HEK293T (cell line): ENCODE data around the gene TUBB1.

Source experiments
- BHLHE40 ChIP-seq: fragments of 450-650 bp; IDR thresholded peaks from 2 replicates; pipeline ENCODE4 v1.6.1; 2016; ENCODE audit warnings: mild to moderate bottlenecking, moderate library complexity, borderline replicate concordance
- CTBP1 ChIP-seq: fragments of 450-650 bp; IDR thresholded peaks from 2 replicates; pipeline ENCODE4 v1.6.1; 2016; ENCODE audit warnings: borderline replicate concordance
- FOXM1 ChIP-seq: fragments of 450-650 bp; IDR thresholded peaks from 2 replicates; pipeline ENCODE4 v1.6.1; 2017; ENCODE audit warnings: mild to moderate bottlenecking, borderline replicate concordance
- HDGF ChIP-seq: fragments of 450-650 bp; IDR thresholded peaks from 2 replicates; pipeline ENCODE4 v1.6.1; 2017; ENCODE audit warnings: antibody characterized with exemption, borderline replicate concordance
- NFRKB ChIP-seq: fragments of 450-650 bp; IDR thresholded peaks from 2 replicates; pipeline ENCODE4 v1.6.1; 2016; ENCODE audit warnings: mild to moderate bottlenecking, moderate library complexity
- SP1 ChIP-seq: fragments of 450-650 bp; IDR thresholded peaks from 2 replicates; pipeline ENCODE4 v1.6.1; 2017
- ZNF384 ChIP-seq: fragments of 450-650 bp; IDR thresholded peaks from 2 replicates; pipeline ENCODE4 v1.6.1; 2016

GRCh38 chr20:59015411-59015810, 3.8 kb upstream of the TUBB1 start:
- TF ChIP-seq SP1 (no peak), BHLHE40 (no peak), ZNF384 (no peak), CTBP1 (no peak), HDGF (no peak), FOXM1 (no peak), NFRKB (no peak)
